Esophagus squamous epithelium (tissue), 5 donors: ENCODE results near the gene CCDC66. TPM values are rescaled to one million over a fixed set of nuclear protein-coding genes. Genes with fewer than 3 reads are reported as not detected.

Experiments
- DNase-seq: peaks from one replicate; lab custom pipeline; 2025; lab: John Stamatoyannopoulos, UW
- H3K27ac ChIP-seq, 4 donors: fragments of 200-600 bp; sonication (generic); one replicate each; pipeline ENCODE4 v1.5.1; 2016 to 2019; ENCODE audit warnings: mild to moderate bottlenecking in 1 of 4
- H3K27me3 ChIP-seq, 4 donors: fragments of 200-600 bp; sonication (generic); 1 replicate in 3 of 4; 2 replicates in 1 of 4; pipeline versions ENCODE4 v1.5.1 to v1.6.0; 2017 to 2021; ENCODE audit warnings: antibody characterized with exemption in 1 of 4
- H3K36me3 ChIP-seq, 3 donors: fragments of 200-600 bp; sonication (generic); one replicate each; pipeline ENCODE4 v1.5.1; 2016 to 2019
- H3K4me1 ChIP-seq, 3 donors: fragments of 200-600 bp; sonication (generic); one replicate each; pipeline ENCODE4 v1.5.1; 2017 to 2019
- H3K4me3 ChIP-seq, 4 donors: fragments of 200-600 bp; sonication (generic); 1 replicate in 3 of 4; 2 replicates in 1 of 4; pipeline ENCODE4 v1.5.1; 2016 to 2019; ENCODE audit warnings: mild to moderate bottlenecking in 2 of 4, moderate library complexity in 1 of 4
- H3K9me3 ChIP-seq, 3 donors: fragments of 200-600 bp; sonication (generic); one replicate each; pipeline ENCODE4 v1.5.1; 2016 to 2019
- POLR2A ChIP-seq, 4 donors: fragments of 450-650 bp; IDR thresholded peaks; one replicate each; pipeline ENCODE4 v1.6.1; 2017; ENCODE audit warnings: antibody characterized with exemption in 4 of 4, mild to moderate bottlenecking in 4 of 4, moderate library complexity in 3 of 4
- WGBS, 2 donors: methylation state at CpG; one replicate each; pipeline ENCODE4 v1.1.5; 2018; 5-methylcytosine and 5-hydroxymethylcytosine counted together
- intact Hi-C: fragments of 100-400 bp; cut with DNase I; formaldehyde crosslinking; loops from one replicate; pipeline ENCODE4 v1.15.0; 2022
- total RNA-seq, 4 donors: library from RNA; depleted of rRNA; stranded (reverse); fragments of >200 nt; gene quantifications; one replicate each; pipeline ENCODE4 v1.1.0, GENCODE V29; 2016
- TF ChIP-seq, protein P1 (sequence below), 6 experiments: fragments of 450-650 bp in 4 of 6; fragments of 200-600 bp in 2 of 6; sonication (generic) in 2 of 6; IDR thresholded peaks; one replicate each; pipeline ENCODE4 v1.5.1; 2016 to 2019; ENCODE audit warnings: antibody characterized with exemption in 6 of 6, mild to moderate bottlenecking in 4 of 6, moderate library complexity in 4 of 6
- donor health status: DM: yes; HTN: yes; CAD: no.

CCDC66 gene
- total RNA-seq, 4 donors from 2014 or later: 8.1 to 32.6 (median 15.8) TPM

- 89 to 90% methylated on average over 1 of the region's 1 CpG for WGBS, 2 donors
- no peak overlapping the region for H3K4me3 ChIP-seq
- TF ChIP-seq, protein P1, sequence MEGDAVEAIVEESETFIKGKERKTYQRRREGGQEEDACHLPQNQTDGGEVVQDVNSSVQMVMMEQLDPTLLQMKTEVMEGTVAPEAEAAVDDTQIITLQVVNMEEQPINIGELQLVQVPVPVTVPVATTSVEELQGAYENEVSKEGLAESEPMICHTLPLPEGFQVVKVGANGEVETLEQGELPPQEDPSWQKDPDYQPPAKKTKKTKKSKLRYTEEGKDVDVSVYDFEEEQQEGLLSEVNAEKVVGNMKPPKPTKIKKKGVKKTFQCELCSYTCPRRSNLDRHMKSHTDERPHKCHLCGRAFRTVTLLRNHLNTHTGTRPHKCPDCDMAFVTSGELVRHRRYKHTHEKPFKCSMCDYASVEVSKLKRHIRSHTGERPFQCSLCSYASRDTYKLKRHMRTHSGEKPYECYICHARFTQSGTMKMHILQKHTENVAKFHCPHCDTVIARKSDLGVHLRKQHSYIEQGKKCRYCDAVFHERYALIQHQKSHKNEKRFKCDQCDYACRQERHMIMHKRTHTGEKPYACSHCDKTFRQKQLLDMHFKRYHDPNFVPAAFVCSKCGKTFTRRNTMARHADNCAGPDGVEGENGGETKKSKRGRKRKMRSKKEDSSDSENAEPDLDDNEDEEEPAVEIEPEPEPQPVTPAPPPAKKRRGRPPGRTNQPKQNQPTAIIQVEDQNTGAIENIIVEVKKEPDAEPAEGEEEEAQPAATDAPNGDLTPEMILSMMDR (IDR thresholded peaks at IDR 0.05): no peak
- no peak for TF ChIP-seq POLR2A (IDR thresholded peaks at IDR 0.05)
- intact Hi-C loops: no loop called here
- H3K36me3 ChIP-seq: peaks cover 0 to 98% (median 8%) of the 10 kb centered on the region in 3 donors
- H3K27me3 ChIP-seq: no peaks in the 10 kb centered on the region
- no peaks in the 10 kb centered on the region for H3K9me3 ChIP-seq
- no peaks in the 10 kb centered on the region for H3K4me1 ChIP-seq
- H3K27ac ChIP-seq: no peak overlapping the region
- no peak for DNase-seq
Measured at GRCh38 chr3:56630966-56631365, 74.0 kb downstream of the CCDC66 start.

DNA sequence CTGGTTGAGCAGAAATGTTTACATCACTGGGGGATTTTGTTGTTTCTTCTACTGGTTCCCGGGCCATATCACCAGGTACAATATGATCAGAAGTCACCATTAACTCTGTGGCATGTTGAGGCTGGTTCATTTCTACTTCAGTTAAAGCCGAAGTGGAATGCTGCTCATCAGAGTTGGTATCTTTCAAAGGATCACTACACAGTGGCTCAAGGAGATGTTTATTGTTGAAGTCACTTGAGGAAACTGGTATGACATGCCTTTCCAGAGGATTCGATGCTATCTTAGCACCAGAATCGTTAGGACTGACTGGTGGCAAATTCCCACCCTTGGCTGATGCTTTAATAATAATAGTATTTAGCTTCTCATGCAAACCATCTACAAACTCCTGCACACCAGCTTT, 76.2 kb downstream of the CCDC66 start:
- H3K36me3 ChIP-seq: peaks cover 0 to 98% (median 11%) of the 10 kb centered on the region in 3 donors
- DNase-seq: no peak

DNA sequence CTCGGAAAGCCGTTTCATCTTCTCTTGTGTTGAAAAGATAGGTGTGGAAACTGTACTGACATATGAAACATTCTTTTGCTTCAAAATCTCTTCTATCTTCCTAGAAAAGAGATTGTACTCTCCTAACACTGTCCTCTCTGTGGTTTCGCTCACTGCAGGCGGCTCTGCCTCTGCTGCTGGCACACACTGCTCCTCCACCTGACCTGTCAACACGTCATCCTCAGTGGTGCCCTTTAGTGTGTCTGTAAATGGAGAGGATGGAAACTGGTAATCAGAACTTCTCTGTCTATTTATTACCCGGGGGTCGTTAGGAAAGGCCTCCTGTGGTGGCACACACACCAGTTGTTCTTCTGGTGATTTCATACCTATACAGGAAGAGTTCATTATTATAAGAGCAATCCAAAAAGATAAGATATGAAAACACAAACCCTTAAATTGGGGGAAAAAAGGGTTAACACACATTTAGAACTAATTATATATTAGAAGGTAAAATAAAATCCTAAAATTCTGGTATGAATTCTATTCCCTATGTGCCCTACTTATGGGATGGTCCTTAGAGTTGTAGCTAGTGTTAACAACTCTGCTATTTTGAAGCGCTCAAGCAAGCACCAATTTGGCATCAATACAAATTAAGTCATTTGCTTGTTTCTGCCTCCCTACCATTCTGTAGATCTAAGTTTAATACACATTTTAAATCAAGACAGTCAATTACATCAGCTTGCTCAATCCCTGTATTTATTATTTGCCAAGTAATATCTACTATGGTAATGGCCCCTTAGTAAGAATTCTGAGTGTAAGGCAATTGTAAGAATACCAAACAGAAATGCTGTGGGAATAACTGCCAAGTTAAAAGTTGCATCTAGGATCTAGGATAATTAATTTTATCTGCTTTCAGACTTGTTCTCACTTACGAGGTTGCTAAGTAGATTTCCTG, 76.9 kb downstream of the CCDC66 start:
- Histone ChIP-seq H3K4me1 (no peaks in the 10 kb centered on the region), H3K36me3 (peaks cover 0 to 98% (median 13%) of the 10 kb centered on the region in 3 donors), H3K27ac (no peak overlapping the region), H3K27me3 (no peaks in the 10 kb centered on the region), H3K9me3 (no peaks in the 10 kb centered on the region), H3K4me3 (no peak overlapping the region)
- intact Hi-C loops: no loop called here
- DNase-seq: no peak
- no peak for TF ChIP-seq POLR2A (IDR thresholded peaks at IDR 0.05)
- WGBS, 2 donors: 80 to 87% methylated on average over 9 of the region's 9 CpGs

More for the DNA sequence above, 76.2 kb downstream of the CCDC66 start:
- Histone ChIP-seq H3K27ac (no peak overlapping the region), H3K9me3 (no peaks in the 10 kb centered on the region), H3K4me1 (no peaks in the 10 kb centered on the region), H3K27me3 (no peaks in the 10 kb centered on the region), H3K4me3 (no peak overlapping the region)
- TF ChIP-seq, protein P1 (IDR thresholded peaks at IDR 0.05): no peak
- no peak for TF ChIP-seq POLR2A (IDR thresholded peaks at IDR 0.05)
- 88 to 91% methylated on average over 4 of the region's 4 CpGs for WGBS, 2 donors
- intact Hi-C loops: no loop called here

GRCh38 chr3:56645407-56645806, 88.4 kb downstream of the CCDC66 start:
- intact Hi-C loops: no loop called here
- TF ChIP-seq, protein P1 (IDR thresholded peaks at IDR 0.05): no peak
- no peak for TF ChIP-seq POLR2A (IDR thresholded peaks at IDR 0.05)
- no peaks in the 10 kb centered on the region for H3K27me3 ChIP-seq
- DNase-seq: no peak
- peaks cover 4 to 100% (median 24%) of the 10 kb centered on the region in 3 donors for H3K36me3 ChIP-seq
- no peak overlapping the region for H3K27ac ChIP-seq
- no peak overlapping the region for H3K4me3 ChIP-seq
- 91 to 96% methylated on average over 2 of the region's 2 CpGs for WGBS, 2 donors
- no peaks in the 10 kb centered on the region for H3K9me3 ChIP-seq
- no peaks in the 10 kb centered on the region for H3K4me1 ChIP-seq

GRCh38 chr3:56654460-56654859, 97.5 kb downstream of the CCDC66 start:
- intact Hi-C loops: no loop called here
- Histone ChIP-seq H3K9me3 (no peaks in the 10 kb centered on the region), H3K36me3 (peaks cover 0 to 99% (median 16%) of the 10 kb centered on the region in 3 donors), H3K27me3 (no peaks in the 10 kb centered on the region), H3K4me3 (no peak overlapping the region), H3K4me1 (no peaks in the 10 kb centered on the region), H3K27ac (no peak overlapping the region)
- TF ChIP-seq POLR2A (IDR thresholded peaks at IDR 0.05): no peak
- TF ChIP-seq, protein P1 (IDR thresholded peaks at IDR 0.05): no peak
- WGBS, 2 donors: 84 to 94% methylated on average over 1 of the region's 1 CpG
- DNase-seq: no peak
